Natural killer cell (primary cell): ENCODE data around the gene NRARP. TPM values are rescaled to one million over a fixed set of nuclear protein-coding genes. Genes with fewer than 3 reads are reported as not detected.

Experiments used
- ATAC-seq, 3 donors: fragments of 150-1000 bp in 2 of 3; fragments of 200-7000 bp in 1 of 3; cut with Tn5 transposase; 1 replicate in 1 of 3; 2 replicates in 2 of 3; pipeline ENCODE4 v1.10.0; 2021; ENCODE audit warnings: mild to moderate bottlenecking in 2 of 3, moderate library complexity in 2 of 3
- DNase-seq, 2 donors: peaks; one replicate each; pipeline versions ENCODE4 v3.0.0 to v3.0.0-alpha.2; 2013 to 2021; ENCODE audit warnings: mixed read lengths in 1 of 2
- H3K27ac ChIP-seq: one replicate; pipeline ENCODE4 v1.5.1; 2013; ENCODE audit warnings: mild to moderate bottlenecking, low read length
- H3K27me3 ChIP-seq: one replicate; pipeline ENCODE4 v1.6.1; 2013; ENCODE audit warnings: low read length; ENCODE audit not compliant: control insufficient read depth, insufficient read depth
- H3K36me3 ChIP-seq: one replicate; pipeline ENCODE4 v1.6.1; 2013; ENCODE audit warnings: low read length; ENCODE audit not compliant: control insufficient read depth, insufficient read depth
- H3K4me1 ChIP-seq: one replicate; pipeline ENCODE4 v1.6.1; 2013; ENCODE audit warnings: low read length; ENCODE audit not compliant: control insufficient read depth, insufficient read depth
- H3K4me3 ChIP-seq: one replicate; pipeline ENCODE4 v1.5.1; 2013; ENCODE audit warnings: low read length
- H3K9me3 ChIP-seq: one replicate; pipeline ENCODE4 v1.6.1; 2013; ENCODE audit warnings: low read length; ENCODE audit not compliant: control insufficient read depth, insufficient read depth
- H3K27ac Mint-ChIP-seq, 2 donors: one replicate each; pipeline ENCODE4 v1.8.0; 2022; ENCODE audit warnings: mild to moderate bottlenecking in 2 of 2, mixed read lengths in 2 of 2, moderate library complexity in 1 of 2
- H3K27me3 Mint-ChIP-seq, 2 donors: one replicate each; pipeline ENCODE4 v1.8.0; 2022; ENCODE audit warnings: low read depth in 2 of 2, mixed read lengths in 2 of 2
- H3K36me3 Mint-ChIP-seq: one replicate; pipeline ENCODE4 v1.8.0; 2022; ENCODE audit warnings: mixed read lengths
- H3K4me1 Mint-ChIP-seq, 2 donors: one replicate each; pipeline ENCODE4 v1.8.0; 2022; ENCODE audit warnings: mixed read lengths in 2 of 2
- H3K4me3 Mint-ChIP-seq: one replicate; pipeline ENCODE4 v1.8.0; 2022; ENCODE audit warnings: mild to moderate bottlenecking, moderate library complexity, mixed read lengths
- H3K9me3 Mint-ChIP-seq, 2 donors: one replicate each; pipeline ENCODE4 v1.8.0; 2022; ENCODE audit warnings: mixed read lengths in 2 of 2
- WGBS: methylation state at CpG from one replicate; pipeline ENCODE4 v1.1.7; 2013; ENCODE audit warnings: missing lambda C conversion rate; ENCODE audit not compliant: insufficient coverage; 5-methylcytosine and 5-hydroxymethylcytosine counted together
- intact Hi-C: fragments of 100-400 bp; cut with micrococcal nuclease; formaldehyde crosslinking; loops from one replicate; pipeline ENCODE4 v1.14.2; 2022
- total RNA-seq, 4 donors: library from RNA; stranded (reverse); fragments of 120-200 nt in 1 of 4; gene quantifications; one replicate each; pipeline versions ENCODE4 v1.2.3 to v1.2.4, GENCODE V29; 2013 to 2022
- TF ChIP-seq, protein P1 (sequence below): fragments of 200-600 bp; IDR thresholded peaks from one replicate; pipeline ENCODE4 v1.8.0; 2022; ENCODE audit warnings: antibody characterized with exemption

Gene NRARP
- total RNA-seq, 3 donors from 2014 or later (not counting 1 experiment from before 2014, with no cell fraction given) = 0.88 to 2.3 (median 1.2) TPM

DNA sequence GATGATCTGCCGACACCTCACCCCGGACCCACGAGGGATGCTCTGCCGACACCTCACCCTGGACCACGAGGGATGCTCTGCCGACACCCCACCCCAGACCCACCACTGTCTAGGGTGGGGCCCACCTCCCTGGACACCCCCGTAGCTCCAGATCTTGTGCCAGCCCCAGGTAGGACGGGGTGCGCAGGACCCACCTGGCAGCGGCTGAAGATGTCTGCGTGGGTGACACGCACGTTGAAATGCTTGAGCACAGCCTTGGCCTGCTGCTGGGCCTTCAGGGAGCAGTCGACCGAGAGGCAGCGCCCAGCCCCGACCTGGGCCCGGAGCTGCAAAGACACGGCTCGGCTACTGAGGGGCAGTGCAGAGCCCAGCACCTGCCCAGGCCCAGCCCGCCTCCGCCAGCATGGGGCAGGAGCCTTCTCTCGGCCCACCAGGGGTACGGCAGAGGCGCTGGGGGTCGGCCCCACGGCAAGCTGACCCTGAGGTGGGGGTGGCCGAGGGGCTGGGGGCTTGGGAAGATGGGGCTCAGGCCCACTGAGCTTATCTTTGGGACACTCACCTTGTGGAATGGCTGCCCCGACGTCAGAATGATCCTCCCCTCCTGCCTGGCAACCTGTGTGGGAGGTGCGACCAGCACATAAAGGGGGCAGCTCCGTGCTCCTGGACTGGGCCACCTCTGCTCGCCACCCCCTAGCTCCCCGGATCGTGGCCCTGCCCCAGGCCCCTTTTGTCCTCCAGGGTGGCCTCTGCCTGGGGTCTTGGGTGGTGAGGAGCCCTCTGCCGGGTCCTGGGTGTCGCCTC lies 21.7 kb upstream of the NRARP start:
- 97% methylated on average over 37 of the region's 37 CpGs for WGBS
- H3K36me3 ChIP-seq = no peaks in the 10 kb centered on the region
- DNase-seq = no peak

DNA sequence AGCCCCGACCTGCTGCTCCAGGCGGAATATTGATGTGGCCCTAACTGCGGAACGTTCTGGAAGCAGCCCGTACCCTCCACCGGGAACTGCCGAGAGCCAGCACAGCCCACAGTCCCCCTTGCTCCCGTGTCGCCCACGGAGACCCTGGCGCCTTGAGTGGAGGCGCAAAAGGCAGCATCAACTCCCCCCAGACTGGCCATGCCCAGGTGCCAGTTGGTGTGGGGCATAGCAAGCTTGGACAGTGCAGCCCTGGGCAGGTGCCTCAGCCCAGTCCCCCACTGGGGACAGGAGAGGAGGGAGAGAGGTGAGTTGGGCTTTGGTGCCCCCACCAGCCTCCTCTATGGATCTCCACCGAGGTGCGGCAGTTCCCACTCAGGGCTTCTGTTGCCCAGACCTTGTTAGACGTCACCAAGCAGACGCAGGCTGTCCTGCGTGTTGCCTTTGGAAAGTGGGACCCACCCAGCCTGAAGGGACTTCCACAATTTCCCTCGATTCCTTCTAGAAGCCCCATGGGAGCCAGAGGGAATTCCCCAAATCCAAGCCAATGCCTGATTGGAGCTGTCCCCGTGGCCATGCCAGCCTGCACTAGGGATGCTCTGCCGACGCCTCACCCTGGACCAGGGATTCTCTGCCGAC lies 19.8 kb upstream of the NRARP start:
- intact Hi-C loops = no loop called here
- Histone ChIP-seq H3K4me3 (no peak overlapping the region), H3K27me3 (no peaks in the 10 kb centered on the region), H3K9me3 (no peaks in the 10 kb centered on the region), H3K27ac (no peak overlapping the region), H3K4me1 (peaks cover 29% of the 10 kb centered on the region), H3K36me3 (no peaks in the 10 kb centered on the region)
- TF ChIP-seq, protein P1, sequence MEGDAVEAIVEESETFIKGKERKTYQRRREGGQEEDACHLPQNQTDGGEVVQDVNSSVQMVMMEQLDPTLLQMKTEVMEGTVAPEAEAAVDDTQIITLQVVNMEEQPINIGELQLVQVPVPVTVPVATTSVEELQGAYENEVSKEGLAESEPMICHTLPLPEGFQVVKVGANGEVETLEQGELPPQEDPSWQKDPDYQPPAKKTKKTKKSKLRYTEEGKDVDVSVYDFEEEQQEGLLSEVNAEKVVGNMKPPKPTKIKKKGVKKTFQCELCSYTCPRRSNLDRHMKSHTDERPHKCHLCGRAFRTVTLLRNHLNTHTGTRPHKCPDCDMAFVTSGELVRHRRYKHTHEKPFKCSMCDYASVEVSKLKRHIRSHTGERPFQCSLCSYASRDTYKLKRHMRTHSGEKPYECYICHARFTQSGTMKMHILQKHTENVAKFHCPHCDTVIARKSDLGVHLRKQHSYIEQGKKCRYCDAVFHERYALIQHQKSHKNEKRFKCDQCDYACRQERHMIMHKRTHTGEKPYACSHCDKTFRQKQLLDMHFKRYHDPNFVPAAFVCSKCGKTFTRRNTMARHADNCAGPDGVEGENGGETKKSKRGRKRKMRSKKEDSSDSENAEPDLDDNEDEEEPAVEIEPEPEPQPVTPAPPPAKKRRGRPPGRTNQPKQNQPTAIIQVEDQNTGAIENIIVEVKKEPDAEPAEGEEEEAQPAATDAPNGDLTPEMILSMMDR = no peak
- Mint-ChIP-seq H3K27ac (no peak overlapping the region), H3K36me3 (no peaks in the 10 kb centered on the region), H3K9me3 (no peaks in the 10 kb centered on the region), H3K4me1 (peaks cover 10 to 21% of the 10 kb centered on the region in 2 donors), H3K4me3 (peak overlapping the region; percentile 31), H3K27me3 (peaks cover 2 to 8% of the 10 kb centered on the region in 2 donors)
- 95% methylated on average over 22 of the region's 22 CpGs for WGBS
- ATAC-seq = no peak
- no peak for DNase-seq

More for the DNA sequence above, 21.7 kb upstream of the NRARP start:
- Mint-ChIP-seq H3K4me3 (no peak overlapping the region), H3K27ac (no peak overlapping the region), H3K4me1 (peaks cover 10 to 26% of the 10 kb centered on the region in 2 donors), H3K9me3 (peaks cover 0 to 5% of the 10 kb centered on the region in 2 donors), H3K36me3 (no peaks in the 10 kb centered on the region), H3K27me3 (peaks cover 3 to 14% of the 10 kb centered on the region in 2 donors)
- Histone ChIP-seq H3K27ac (no peak overlapping the region), H3K4me3 (no peak overlapping the region), H3K27me3 (peaks cover 4% of the 10 kb centered on the region), H3K4me1 (peaks cover 30% of the 10 kb centered on the region), H3K9me3 (no peaks in the 10 kb centered on the region)
- ATAC-seq = no peak
- intact Hi-C loops = no loop called here
- TF ChIP-seq, protein P1 = no peak

DNA sequence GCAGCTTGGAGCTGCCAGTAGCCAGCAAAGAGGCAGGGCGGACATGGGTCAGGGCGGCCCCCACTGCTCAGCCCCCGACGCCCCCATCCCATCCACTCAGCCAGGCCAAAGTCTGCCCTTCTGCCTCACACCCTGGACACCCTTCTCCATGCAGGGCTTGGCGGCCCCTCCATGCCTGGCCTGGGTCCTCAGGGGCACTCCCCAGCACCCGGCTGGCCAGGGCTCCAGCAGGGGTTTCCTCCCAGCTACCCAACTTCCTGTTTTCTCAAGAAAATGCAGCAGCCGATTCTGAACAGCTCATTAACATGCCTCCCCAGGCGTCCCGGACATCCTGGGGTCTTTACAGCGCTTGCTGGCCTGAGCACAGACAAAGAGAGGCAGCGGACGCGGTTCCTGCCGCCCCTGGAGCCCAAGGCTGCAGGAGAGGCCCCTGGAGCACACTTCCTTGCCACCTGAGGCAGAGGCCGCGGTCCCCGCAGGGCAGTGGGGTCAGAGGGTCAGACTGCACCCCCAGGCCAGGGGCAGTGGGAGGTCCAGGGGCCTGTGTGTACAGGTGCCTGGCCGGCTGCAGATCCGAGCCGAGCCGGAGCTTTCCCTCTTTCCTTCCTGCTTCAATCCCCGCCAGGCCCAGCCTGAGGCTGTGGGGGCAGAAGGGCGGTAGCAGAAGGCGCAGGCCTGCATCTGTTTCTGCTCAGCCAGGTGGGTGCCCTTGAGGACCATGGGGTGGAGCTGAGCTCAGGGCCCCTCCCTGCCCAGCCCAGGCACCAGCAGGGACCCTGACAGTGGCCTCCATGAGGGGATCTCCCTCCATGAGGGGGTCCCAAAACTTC lies 18.7 kb upstream of the NRARP start:
- Mint-ChIP-seq H3K36me3 (no peaks in the 10 kb centered on the region), H3K4me3 (peak overlapping the region; percentile 75), H3K9me3 (no peaks in the 10 kb centered on the region), H3K4me1 (peaks cover 5 to 16% of the 10 kb centered on the region in 2 donors), H3K27me3 (no peaks in the 10 kb centered on the region), H3K27ac (peak overlapping the region; percentile 60 to 93)
- peak in 1 of 2 donors; percentile 36 for DNase-seq
- H3K27ac ChIP-seq = peak overlapping the region; percentile 17
- H3K36me3 ChIP-seq = no peaks in the 10 kb centered on the region
- 14% methylated on average over 24 of the region's 24 CpGs for WGBS
- intact Hi-C loops = no loop called here
- H3K4me1 ChIP-seq = peaks cover 29% of the 10 kb centered on the region
- H3K27me3 ChIP-seq = peaks cover 5% of the 10 kb centered on the region
- H3K9me3 ChIP-seq = no peaks in the 10 kb centered on the region
- peak overlapping the region; percentile 3 for H3K4me3 ChIP-seq
- TF ChIP-seq, protein P1 = no peak
- peak; percentile 63 to 66 (median 66) for ATAC-seq
